H9 (cell line): ENCODE data around the gene DAP3. TPM values are rescaled to one million over a fixed set of nuclear protein-coding genes. Genes with fewer than 3 reads are reported as not detected.
"Not testable (repeated sequence)": the region's sequence is repeated elsewhere in the genome, so short reads cannot be mapped to it uniquely, and the experiment has no call there.

Experiments used
- DNase-seq: peaks from one replicate; pipeline ENCODE4 v3.0.0-alpha.2; 2017
- H2AFZ ChIP-seq: one replicate; pipeline ENCODE4 v1.6.1; 2013; ENCODE audit warnings: mild to moderate bottlenecking, low read length, control low read depth, moderate library complexity
- H2AK5ac ChIP-seq: 2 replicates; pipeline ENCODE4 v1.6.1; 2013; ENCODE audit warnings: low read length, control low read depth, mixed read lengths; ENCODE audit not compliant: insufficient read length
- H2BK120ac ChIP-seq: one replicate; pipeline ENCODE4 v1.6.1; 2013; ENCODE audit warnings: low read depth, mild to moderate bottlenecking, low read length, control low read depth, inconsistent platforms; ENCODE audit not compliant: poor library complexity, severe bottlenecking
- H2BK12ac ChIP-seq: 2 replicates; pipeline ENCODE4 v1.6.1; 2013; ENCODE audit warnings: low read length, control low read depth, mixed read lengths, low read depth; ENCODE audit not compliant: insufficient read length
- H2BK15ac ChIP-seq: 2 replicates; pipeline ENCODE4 v1.6.1; 2013; ENCODE audit warnings: low read depth, low read length, control low read depth
- H2BK20ac ChIP-seq: one replicate; pipeline ENCODE4 v1.6.1; 2013; ENCODE audit warnings: low read depth, mild to moderate bottlenecking, low read length, control low read depth, inconsistent platforms; ENCODE audit not compliant: poor library complexity, severe bottlenecking
- H2BK5ac ChIP-seq: 2 replicates; pipeline ENCODE4 v1.6.1; 2013; ENCODE audit warnings: low read length, control low read depth, mixed read lengths; ENCODE audit not compliant: insufficient read length
- H3K14ac ChIP-seq: 2 replicates; pipeline ENCODE4 v1.6.1; 2013; ENCODE audit warnings: low read length, control low read depth; ENCODE audit not compliant: insufficient read depth
- H3K18ac ChIP-seq: 2 replicates; pipeline ENCODE4 v1.6.1; 2013; ENCODE audit warnings: low read depth, mild to moderate bottlenecking, mixed read lengths, low read length, control low read depth; ENCODE audit not compliant: insufficient read length
- H3K23ac ChIP-seq: 2 replicates; pipeline ENCODE4 v1.6.1; 2013; ENCODE audit warnings: low read length, control low read depth, mixed read lengths, low read depth; ENCODE audit not compliant: insufficient read length
- H3K23me2 ChIP-seq: 2 replicates; pipeline ENCODE4 v1.6.1; 2013; ENCODE audit warnings: low read depth, mild to moderate bottlenecking, mixed read lengths, low read length, control low read depth; ENCODE audit not compliant: insufficient read length, poor library complexity, severe bottlenecking
- H3K27ac ChIP-seq: 2 replicates; pipeline ENCODE4 v1.5.1; 2013; ENCODE audit warnings: low read length, control low read depth, mixed read lengths, low read depth; ENCODE audit not compliant: insufficient read length
- H3K27me3 ChIP-seq: 2 replicates; pipeline ENCODE4 v1.6.1; 2013; ENCODE audit warnings: low read length, control low read depth, inconsistent platforms; ENCODE audit not compliant: insufficient read depth
- H3K4ac ChIP-seq: 2 replicates; pipeline ENCODE4 v1.6.1; 2013; ENCODE audit warnings: low read depth, mild to moderate bottlenecking, control low read depth, inconsistent platforms, low read length, moderate library complexity
- H3K4me1 ChIP-seq: 2 replicates; pipeline ENCODE4 v1.6.1; 2013; ENCODE audit warnings: low read length, control low read depth, inconsistent platforms; ENCODE audit not compliant: insufficient read depth
- H3K4me2 ChIP-seq: 2 replicates; pipeline ENCODE4 v1.6.1; 2013; ENCODE audit warnings: low read length, control low read depth, mixed read lengths; ENCODE audit not compliant: insufficient read length, insufficient read depth
- H3K56ac ChIP-seq: 2 replicates; pipeline ENCODE4 v1.6.1; 2013; ENCODE audit warnings: low read depth, mild to moderate bottlenecking, mixed read lengths, low read length, control low read depth; ENCODE audit not compliant: insufficient read length
- H3K79me1 ChIP-seq: 2 replicates; pipeline ENCODE4 v1.6.1; 2013; ENCODE audit warnings: low read depth, mild to moderate bottlenecking, moderate library complexity, low read length, control low read depth, inconsistent platforms; ENCODE audit not compliant: insufficient read depth, poor library complexity, severe bottlenecking
- H3K79me2 ChIP-seq: 2 replicates; pipeline ENCODE4 v1.6.1; 2013; ENCODE audit warnings: low read length, control low read depth, inconsistent platforms; ENCODE audit not compliant: insufficient read depth
- H3K9ac ChIP-seq: 2 replicates; pipeline ENCODE4 v1.6.1; 2013; ENCODE audit warnings: low read length, control low read depth, mixed read lengths; ENCODE audit not compliant: insufficient read length; ENCODE audit errors: extremely low read depth
- H3K9me3 ChIP-seq: one replicate; pipeline ENCODE4 v1.6.1; 2013; ENCODE audit warnings: low read depth, low read length, inconsistent platforms; ENCODE audit not compliant: control insufficient read depth
- H3T11ph ChIP-seq: one replicate; pipeline ENCODE4 v1.6.1; 2013; ENCODE audit warnings: mild to moderate bottlenecking, low read length, control low read depth, inconsistent platforms
- H4K20me1 ChIP-seq: one replicate; pipeline ENCODE4 v1.6.1; 2013; ENCODE audit not compliant: control insufficient read depth, insufficient read length, insufficient read depth
- H4K5ac ChIP-seq: 2 replicates; pipeline ENCODE4 v1.6.1; 2013; ENCODE audit warnings: low read depth, mild to moderate bottlenecking, mixed read lengths, low read length, control low read depth; ENCODE audit not compliant: insufficient read length
- H4K8ac ChIP-seq: replicated peaks from 2 replicates; pipeline ENCODE4 v1.6.1; 2013; ENCODE audit warnings: low read length, control low read depth, mixed read lengths, low read depth; ENCODE audit not compliant: insufficient read length
- H4K91ac ChIP-seq: 2 replicates; pipeline ENCODE4 v1.6.1; 2013; ENCODE audit warnings: low read depth, mild to moderate bottlenecking, moderate library complexity, mixed read lengths, low read length, control low read depth; ENCODE audit not compliant: insufficient read length
- H3K27ac Mint-ChIP-seq, 3 experiments: 2 replicates in 2 of 3; 3 replicates in 1 of 3; pipeline ENCODE4 v1.8.0; 2020 to 2021; ENCODE audit warnings: mixed read lengths in 3 of 3, mild to moderate bottlenecking in 1 of 3, moderate library complexity in 1 of 3
- H3K27me3 Mint-ChIP-seq: 2 replicates; pipeline ENCODE4 v1.8.0; 2021; ENCODE audit warnings: low read depth, mild to moderate bottlenecking, moderate library complexity, mixed read lengths
- H3K36me3 Mint-ChIP-seq, 3 experiments: 2 replicates in 2 of 3; 3 replicates in 1 of 3; pipeline ENCODE4 v1.8.0; 2020 to 2021; ENCODE audit warnings: low read depth in 3 of 3, mixed read lengths in 3 of 3; ENCODE audit not compliant: insufficient read depth in 1 of 3
- H3K4me1 Mint-ChIP-seq, 2 experiments: 2 replicates each; pipeline ENCODE4 v1.8.0; 2020; ENCODE audit warnings: mixed read lengths in 2 of 2
- H3K4me3 Mint-ChIP-seq, 2 experiments: 2 replicates in 1 of 2; 3 replicates in 1 of 2; pipeline ENCODE4 v1.8.0; 2020 to 2021; ENCODE audit warnings: mild to moderate bottlenecking in 2 of 2, mixed read lengths in 2 of 2, moderate library complexity in 1 of 2
- H3K9me3 Mint-ChIP-seq, 2 experiments: 2 replicates in 1 of 2; 3 replicates in 1 of 2; pipeline ENCODE4 v1.8.0; 2020; ENCODE audit warnings: mild to moderate bottlenecking in 2 of 2, mixed read lengths in 2 of 2, moderate library complexity in 1 of 2
- CTCF ChIP-seq: fragments of 200-600 bp; sonication (generic); conservative IDR thresholded peaks from 3 replicates; pipeline ENCODE4 v1.8.0; 2021; ENCODE audit warnings: antibody characterized with exemption, mild to moderate bottlenecking
- WGBS: extraction: QIAGEN DNeasy Blood & Tissue Kit; methylation state at CpG from one replicate; pipeline ENCODE4 v1.1.7; 2013; ENCODE audit warnings: missing lambda C conversion rate, low lambda C conversion rate, mixed read lengths; ENCODE audit not compliant: insufficient read length; ENCODE audit errors: extremely low coverage; 5-methylcytosine and 5-hydroxymethylcytosine counted together
- total RNA-seq: library from RNA; stranded (reverse); gene quantifications from 2 replicates; pipeline ENCODE4 v1.2.1, GENCODE V29; 2021

DAP3 gene
- total RNA-seq, 1 experiment from 2014 or later = 114 TPM

GRCh38 chr1:155709391-155709790 is 20.5 kb downstream of the DAP3 start:
- Histone ChIP-seq H3T11ph (no peak overlapping the region), H2AFZ (no peak overlapping the region), H3K4me2 (no peak overlapping the region), H2BK20ac (no peak overlapping the region), H3K18ac (no peak overlapping the region), H3K4ac (no peak overlapping the region), H3K27me3 (no peaks in the 10 kb centered on the region), H4K5ac (no peak overlapping the region), H3K23me2 (no peaks in the 10 kb centered on the region), H3K56ac (no peak overlapping the region), H3K9ac (no peak overlapping the region), H4K91ac (no peak overlapping the region), H3K79me1 (peaks cover 2% of the 10 kb centered on the region), H3K27ac (no peak overlapping the region), H2BK120ac (no peak overlapping the region), H4K8ac (no peak overlapping the region), H3K9me3 (no peaks in the 10 kb centered on the region), H2BK12ac (no peak overlapping the region), H3K23ac (no peak overlapping the region), H3K4me1 (no peaks in the 10 kb centered on the region), H4K20me1 (no peaks in the 10 kb centered on the region), H3K14ac (no peak overlapping the region), H2BK5ac (no peak overlapping the region), H2BK15ac (no peak overlapping the region), H2AK5ac (no peak overlapping the region), H3K79me2 (peaks cover 8% of the 10 kb centered on the region; the same call in 1 of the 2 replicates)
- no peaks in the 10 kb centered on the region for H3K4me1 Mint-ChIP-seq
- no peak overlapping the region for H3K27ac Mint-ChIP-seq
- no peak for DNase-seq
- peaks cover 19 to 53% (median 40%) of the 10 kb centered on the region in 3 experiments for H3K36me3 Mint-ChIP-seq
- peaks cover 5 to 6% of the 10 kb centered on the region in 2 experiments; a peak in 3 of 5 replicates for H3K9me3 Mint-ChIP-seq
- WGBS = no CpG with 5 or more reads among the region's 3 CpGs
- no peaks in the 10 kb centered on the region for H3K27me3 Mint-ChIP-seq
- TF ChIP-seq CTCF = no peak
- H3K4me3 Mint-ChIP-seq = no peak overlapping the region

DNA sequence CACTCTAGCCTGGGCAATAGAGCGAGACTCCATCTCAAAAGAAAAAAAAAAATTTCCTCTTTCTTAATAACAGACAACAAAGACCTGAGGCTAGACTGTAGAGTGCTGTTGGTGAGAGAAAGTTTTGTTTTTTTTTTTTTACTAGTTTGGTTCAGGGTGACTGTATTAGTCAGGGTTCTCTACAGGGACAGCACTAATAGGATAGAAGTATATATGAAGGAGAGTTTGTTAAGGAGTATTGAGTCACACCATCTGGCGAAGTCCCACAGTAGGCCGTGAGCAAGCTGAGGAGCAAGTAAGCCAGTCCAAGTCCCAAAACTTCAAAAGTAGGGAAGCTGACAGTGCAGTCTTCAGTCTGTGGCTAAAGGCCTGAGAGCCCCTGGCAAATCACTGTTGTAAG is 22.6 kb downstream of the DAP3 start:
- not testable (repeated sequence) for H3K27ac ChIP-seq, H2AK5ac ChIP-seq, H3K14ac ChIP-seq, H3K9me3 ChIP-seq, H3K9me3 Mint-ChIP-seq, H3K4me3 Mint-ChIP-seq, H3K4me2 ChIP-seq, H2AFZ ChIP-seq, H4K91ac ChIP-seq, H2BK12ac ChIP-seq, H2BK15ac ChIP-seq, H3K79me1 ChIP-seq, H3K4me1 Mint-ChIP-seq, H3K27ac Mint-ChIP-seq, H2BK120ac ChIP-seq, H3K79me2 ChIP-seq, H3K56ac ChIP-seq, H3K23me2 ChIP-seq, H2BK5ac ChIP-seq, H3K27me3 Mint-ChIP-seq, H3K9ac ChIP-seq, H3K4ac ChIP-seq, H3K18ac ChIP-seq, H3K4me1 ChIP-seq, H3T11ph ChIP-seq, H3K23ac ChIP-seq, DNase-seq, H3K27me3 ChIP-seq, H2BK20ac ChIP-seq, H4K20me1 ChIP-seq, H4K5ac ChIP-seq, H4K8ac ChIP-seq
- peaks cover 26 to 64% (median 51%) of the 10 kb centered on the region in 3 experiments for H3K36me3 Mint-ChIP-seq
- no CpG with 5 or more reads among the region's 3 CpGs for WGBS
